Activated CD4-positive, alpha-beta T cell treated with anti-CD3 and anti-CD28 coated beads for 36 hours (primary cell): ENCODE data around the gene TST. TPM values are rescaled to one million over a fixed set of nuclear protein-coding genes. Genes with fewer than 3 reads are reported as not detected.

Source experiments
- ATAC-seq: fragments of 200-7000 bp; cut with Tn5 transposase; one replicate; pipeline ENCODE4 v1.10.0; 2021; ENCODE audit warnings: mild to moderate bottlenecking, moderate library complexity
- CTCF ChIA-PET: fragments of 350-600 bp; sonication (Branson Sonifier 250); formaldehyde crosslinking; loops from one replicate; lab custom pipeline; 2021; ENCODE audit warnings: antibody characterized with exemption; lab: Charles Lee
- POLR2A ChIA-PET: fragments of 350-600 bp; sonication (Branson Sonifier 250); formaldehyde crosslinking; loops from one replicate; lab custom pipeline; 2021; ENCODE audit warnings: antibody characterized with exemption, inconsistent platforms; lab: Charles Lee
- DNase-seq: peaks from one replicate; pipeline ENCODE4 v3.0.0-alpha.2; 2020
- H3K27ac Mint-ChIP-seq: one replicate; pipeline ENCODE4 v1.8.0; 2021; ENCODE audit warnings: mixed read lengths
- H3K27me3 Mint-ChIP-seq: one replicate; pipeline ENCODE4 v1.8.0; 2021; ENCODE audit warnings: mixed read lengths
- H3K36me3 Mint-ChIP-seq: one replicate; pipeline ENCODE4 v1.8.0; 2021; ENCODE audit warnings: low read depth, mixed read lengths
- H3K4me1 Mint-ChIP-seq: one replicate; pipeline ENCODE4 v1.8.0; 2021; ENCODE audit warnings: mixed read lengths
- H3K4me3 Mint-ChIP-seq: one replicate; pipeline ENCODE4 v1.8.0; 2021; ENCODE audit warnings: mild to moderate bottlenecking, moderate library complexity, mixed read lengths
- H3K9me3 Mint-ChIP-seq: one replicate; pipeline ENCODE4 v1.8.0; 2021; ENCODE audit warnings: low read depth, mixed read lengths
- intact Hi-C, 2 experiments: fragments of 100-400 bp; cut with DNase I in 1 of 2; cut with micrococcal nuclease in 1 of 2; formaldehyde crosslinking; loops; one replicate each; pipeline versions ENCODE4 v1.14.2 to v1.15.1; 2022 to 2024; cut with DNase I, micrococcal nuclease
- total RNA-seq, 2 experiments: library from RNA; stranded (reverse); gene quantifications; one replicate each; pipeline ENCODE4 v1.2.3, GENCODE V29; 2021

The TST gene
- total RNA-seq, 2 experiments from 2014 or later: 1.8 to 2.1 TPM

DNA sequence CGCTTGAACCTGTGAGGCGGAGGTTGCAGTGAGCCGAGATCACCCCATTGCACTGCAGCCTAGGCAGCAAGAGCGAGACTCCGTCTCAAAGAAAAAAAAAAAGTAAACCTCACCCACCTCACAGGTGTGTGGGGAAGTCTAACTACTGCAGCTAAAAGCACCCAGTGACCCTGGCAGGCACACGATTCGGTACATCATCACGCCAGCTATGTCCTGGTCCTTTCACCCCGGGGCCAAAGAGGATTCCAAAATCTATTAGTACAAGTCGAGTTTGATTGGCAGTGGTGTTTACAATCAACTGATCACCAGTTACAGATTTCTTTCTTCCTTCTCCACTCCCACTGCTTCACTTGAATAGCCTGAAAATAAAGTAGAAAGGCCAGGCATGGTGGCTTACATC is 6.3 kb downstream of the TST start:
- Mint-ChIP-seq H3K4me1 (no peaks in the 10 kb centered on the region), H3K9me3 (no peaks in the 10 kb centered on the region), H3K27me3 (no peaks in the 10 kb centered on the region), H3K36me3 (no peaks in the 10 kb centered on the region), H3K27ac (no peak overlapping the region), H3K4me3 (no peak overlapping the region)
- intact Hi-C loops: no loop called here
- ATAC-seq: no peak
- ChIA-PET POLR2A (no interaction called here), CTCF (interaction anchor here (1.5 kb wide), 1 partner anchor 230 kb away, joined by 7 read pairs; no protein-coding TSS in a partner anchor)
- DNase-seq: no peak

- Mint-ChIP-seq H3K27ac (no peak overlapping the region), H3K4me1 (no peaks in the 10 kb centered on the region), H3K9me3 (no peaks in the 10 kb centered on the region), H3K4me3 (no peak overlapping the region), H3K36me3 (no peaks in the 10 kb centered on the region), H3K27me3 (no peaks in the 10 kb centered on the region)
- DNase-seq: no peak
- POLR2A ChIA-PET: no interaction called here
- CTCF ChIA-PET: no interaction called here
- no peak for ATAC-seq
- intact Hi-C loops: no loop called here
Observed at GRCh38 chr22:37012262-37012904, 6.9 kb downstream of the TST start.

DNA sequence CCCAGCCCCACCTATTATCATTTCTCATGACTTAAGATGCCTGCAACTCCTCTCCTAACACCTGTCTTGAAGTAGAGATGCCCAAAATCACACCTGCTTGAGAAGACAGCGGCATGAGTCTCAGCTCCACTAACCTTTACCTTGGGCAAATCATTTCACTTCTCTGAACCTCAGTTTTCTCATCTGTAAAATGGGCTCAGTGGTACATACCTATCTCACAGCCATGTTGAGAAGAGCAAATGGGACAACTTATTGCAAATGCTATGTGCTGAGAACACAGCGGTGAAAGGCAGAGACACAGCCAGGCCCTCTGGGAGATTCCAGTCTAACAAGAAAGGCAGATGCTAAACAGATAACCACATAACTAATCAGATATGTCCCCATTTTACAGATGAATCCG is 7.8 kb downstream of the TST start:
- DNase-seq (no peak), ATAC-seq (no peak)
- Mint-ChIP-seq H3K27me3 (peaks cover under 1% of the 10 kb centered on the region), H3K4me3 (no peak overlapping the region), H3K27ac (no peak overlapping the region), H3K9me3 (no peaks in the 10 kb centered on the region), H3K36me3 (no peaks in the 10 kb centered on the region), H3K4me1 (no peaks in the 10 kb centered on the region)
- ChIA-PET POLR2A (no interaction called here), CTCF (interaction anchor here (0.8 kb wide), 1 partner anchor 29 kb away, joined by 3 read pairs; no protein-coding TSS in a partner anchor)
- intact Hi-C loops: no loop called here

GRCh38 chr22:37010976-37011375 is 8.3 kb downstream of the TST start:
- POLR2A ChIA-PET: no interaction called here
- Mint-ChIP-seq H3K4me3 (no peak overlapping the region), H3K9me3 (no peaks in the 10 kb centered on the region), H3K36me3 (no peaks in the 10 kb centered on the region), H3K27ac (no peak overlapping the region), H3K27me3 (peaks cover 3% of the 10 kb centered on the region), H3K4me1 (no peaks in the 10 kb centered on the region)
- DNase-seq (no peak), ATAC-seq (no peak)
- CTCF ChIA-PET: interaction anchor here (0.8 kb wide), 1 partner anchor 30 kb away, joined by 3 read pairs; no protein-coding TSS in a partner anchor
- intact Hi-C loops: no loop called here

DNA sequence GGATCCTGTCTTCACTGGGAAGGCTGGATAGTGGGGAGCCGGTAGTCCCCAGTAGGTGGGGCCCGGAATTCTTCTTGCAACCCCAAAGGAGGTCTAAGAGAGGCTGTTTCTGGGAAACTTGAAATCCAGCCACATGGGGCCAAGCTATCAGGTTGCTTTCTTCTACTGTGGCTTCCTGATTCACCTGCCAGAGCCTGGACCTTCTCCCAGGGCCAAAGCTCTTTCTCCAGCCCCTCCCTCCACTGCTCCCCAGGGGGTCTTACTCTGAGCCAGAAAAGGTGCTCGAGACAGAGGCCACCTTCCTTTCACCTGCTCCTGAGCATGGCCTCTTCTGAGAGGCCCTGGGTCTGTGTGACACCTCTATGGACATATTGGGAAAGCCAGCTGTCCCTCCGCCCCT is 9.1 kb downstream of the TST start:
- Mint-ChIP-seq H3K27ac (no peak overlapping the region), H3K9me3 (no peaks in the 10 kb centered on the region), H3K4me3 (no peak overlapping the region), H3K27me3 (peaks cover 7% of the 10 kb centered on the region), H3K36me3 (no peaks in the 10 kb centered on the region), H3K4me1 (no peaks in the 10 kb centered on the region)
- ChIA-PET CTCF (interaction anchor here (0.5 to 0.7 kb wide), 3 partner anchors 9 to 194 kb away, joined by 3 read pairs; partner anchors contain the start of gene TST), POLR2A (no interaction called here)
- ATAC-seq: no peak
- DNase-seq: no peak
- intact Hi-C loops: no loop called here

- POLR2A ChIA-PET: no interaction called here
- CTCF ChIA-PET: no interaction called here
Observed at GRCh38 chr22:37009490-37009889, 9.8 kb downstream of the TST start.

DNA sequence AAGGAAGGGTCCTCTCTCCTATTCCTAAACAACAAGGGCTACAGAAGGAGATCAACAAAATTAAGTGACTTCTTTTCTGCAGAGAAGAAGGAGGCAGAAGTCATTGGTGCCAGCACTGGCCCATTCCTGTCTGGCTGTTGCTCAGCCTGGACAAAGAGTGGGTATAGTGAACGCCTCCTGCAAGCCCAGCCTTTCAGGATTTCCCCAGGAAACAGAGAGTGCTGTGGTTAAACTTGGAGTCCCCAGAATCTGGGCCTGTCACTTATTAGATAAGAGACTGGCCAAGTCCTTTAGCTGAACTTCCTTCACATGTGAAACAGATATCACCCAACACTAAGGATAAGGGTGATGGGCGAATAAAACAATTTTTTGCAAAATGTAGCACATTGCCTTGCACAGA is 10.9 kb downstream of the TST start:
- ATAC-seq (no peak), DNase-seq (no peak)
- H3K4me1 Mint-ChIP-seq: no peaks in the 10 kb centered on the region
- intact Hi-C loops: no loop called here
- H3K4me3 Mint-ChIP-seq: no peak overlapping the region
- H3K9me3 Mint-ChIP-seq: no peaks in the 10 kb centered on the region
- peaks cover 7% of the 10 kb centered on the region for H3K27me3 Mint-ChIP-seq
- no peaks in the 10 kb centered on the region for H3K36me3 Mint-ChIP-seq
- no peak overlapping the region for H3K27ac Mint-ChIP-seq
- CTCF ChIA-PET: interaction anchor here (0.6 to 1.4 kb wide), 5 partner anchors 10 to 463 kb away, joined by 3 to 4 read pairs (median 3); no protein-coding TSS in a partner anchor
- POLR2A ChIA-PET: no interaction called here

More at GRCh38 chr22:37009490-37009889, 9.8 kb downstream of the TST start:
- Mint-ChIP-seq H3K4me3 (no peak overlapping the region), H3K27ac (no peak overlapping the region), H3K9me3 (no peaks in the 10 kb centered on the region), H3K4me1 (no peaks in the 10 kb centered on the region), H3K27me3 (peaks cover 7% of the 10 kb centered on the region), H3K36me3 (no peaks in the 10 kb centered on the region)
- no peak for ATAC-seq
- no peak for DNase-seq
- intact Hi-C loops: no loop called here

DNA sequence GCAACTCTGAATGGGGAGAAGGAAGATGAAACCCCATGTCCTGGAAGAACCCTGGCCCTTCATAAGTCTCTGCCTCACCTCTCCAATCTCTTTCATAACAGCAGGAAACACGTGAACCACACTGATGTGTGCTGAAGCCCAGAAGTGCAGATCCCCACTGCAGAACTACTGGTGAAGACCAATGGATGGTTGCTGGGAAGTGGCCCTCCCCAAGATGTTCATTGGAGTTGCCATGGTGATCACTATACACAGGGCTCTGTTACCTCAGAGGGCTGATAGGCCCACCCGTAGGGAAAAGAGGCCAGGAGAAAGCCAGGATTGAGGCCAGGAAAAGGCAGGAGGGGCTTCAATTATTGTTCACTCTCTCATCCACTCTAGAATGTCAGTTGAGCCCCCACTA is 11.6 kb downstream of the TST start:
- POLR2A ChIA-PET: no interaction called here
- H3K4me3 Mint-ChIP-seq: no peak overlapping the region
- H3K27ac Mint-ChIP-seq: no peak overlapping the region

DNA sequence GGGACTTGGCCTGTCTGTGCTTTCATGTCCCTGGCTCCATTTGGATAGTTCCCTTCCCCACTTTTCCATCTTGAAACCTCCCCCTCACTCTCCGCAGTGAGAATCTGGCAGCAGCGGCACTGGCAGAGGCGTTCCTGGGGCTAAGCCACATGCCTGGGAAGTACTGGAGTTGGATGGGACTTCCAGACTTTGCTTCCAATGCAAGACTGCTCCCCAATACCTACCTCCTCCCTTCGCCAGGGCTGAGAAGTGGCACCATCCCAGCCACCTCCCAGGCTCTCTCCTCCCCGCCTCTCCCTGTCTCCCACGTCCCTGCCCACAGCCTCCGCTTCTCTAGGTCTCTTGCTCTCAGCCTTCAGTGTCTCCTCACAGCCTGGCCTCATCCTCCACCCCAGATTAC is 16.6 kb downstream of the TST start:
- H3K9me3 Mint-ChIP-seq: no peaks in the 10 kb centered on the region
- ChIA-PET CTCF (interaction anchor here (0.7 kb wide), 1 partner anchor 440 kb away, joined by 4 read pairs; no protein-coding TSS in a partner anchor), POLR2A (no interaction called here)
- no peak overlapping the region for H3K4me3 Mint-ChIP-seq
- intact Hi-C loops: no loop called here
- no peaks in the 10 kb centered on the region for H3K36me3 Mint-ChIP-seq
- H3K27me3 Mint-ChIP-seq: peaks cover 7% of the 10 kb centered on the region
- H3K4me1 Mint-ChIP-seq: no peaks in the 10 kb centered on the region
- no peak for DNase-seq
- ATAC-seq: no peak
- no peak overlapping the region for H3K27ac Mint-ChIP-seq

More for the DNA sequence above, 11.6 kb downstream of the TST start:
- Mint-ChIP-seq H3K9me3 (no peaks in the 10 kb centered on the region), H3K27me3 (peaks cover 7% of the 10 kb centered on the region), H3K4me1 (no peaks in the 10 kb centered on the region), H3K36me3 (no peaks in the 10 kb centered on the region)
- CTCF ChIA-PET: interaction anchor here (0.7 to 1.4 kb wide), 2 partner anchors 10 to 462 kb away, joined by 3 to 4 read pairs; no protein-coding TSS in a partner anchor
- no peak for DNase-seq
- no peak for ATAC-seq
- intact Hi-C loops: no loop called here

- DNase-seq: no peak
- H3K36me3 Mint-ChIP-seq: no peaks in the 10 kb centered on the region
- CTCF ChIA-PET: no interaction called here
- no peak overlapping the region for H3K4me3 Mint-ChIP-seq
- no peaks in the 10 kb centered on the region for H3K9me3 Mint-ChIP-seq
- H3K27ac Mint-ChIP-seq: no peak overlapping the region
- intact Hi-C loops: no loop called here
- H3K27me3 Mint-ChIP-seq: peaks cover 7% of the 10 kb centered on the region
- POLR2A ChIA-PET: no interaction called here
- no peak for ATAC-seq
- H3K4me1 Mint-ChIP-seq: no peaks in the 10 kb centered on the region
Observed at GRCh38 chr22:37001826-37002225, 17.4 kb downstream of the TST start.

GRCh38 chr22:37000676-37001534 is 18.3 kb downstream of the TST start:
- POLR2A ChIA-PET: no interaction called here
- CTCF ChIA-PET: interaction anchor here (0.6 to 0.8 kb wide), 2 partner anchors 14 to 20 kb away, joined by 3 read pairs; no protein-coding TSS in a partner anchor
- H3K4me3 Mint-ChIP-seq: no peak overlapping the region
- no peaks in the 10 kb centered on the region for H3K36me3 Mint-ChIP-seq
- no peak for ATAC-seq
- peaks cover 4% of the 10 kb centered on the region for H3K27me3 Mint-ChIP-seq
- H3K9me3 Mint-ChIP-seq: no peaks in the 10 kb centered on the region
- H3K27ac Mint-ChIP-seq: no peak overlapping the region
- no peak for DNase-seq
- intact Hi-C loops: no loop called here
- H3K4me1 Mint-ChIP-seq: no peaks in the 10 kb centered on the region
